Vagina (tissue), 2 donors: Measurements from ENCODE around the gene PLXNA1.

Source experiments
- POLR2A ChIP-seq, 2 donors: fragments of 450-650 bp; IDR thresholded peaks; one replicate each; pipeline ENCODE4 v1.6.1; 2017; ENCODE audit warnings: antibody characterized with exemption in 2 of 2, mild to moderate bottlenecking in 2 of 2, moderate library complexity in 2 of 2
- TF ChIP-seq, protein P1 (sequence below), 3 experiments: fragments of 450-650 bp in 2 of 3; fragments of 200-600 bp in 1 of 3; sonication (generic) in 1 of 3; IDR thresholded peaks; one replicate each; pipeline ENCODE4 v1.5.1; 2017 to 2019; ENCODE audit warnings: antibody characterized with exemption in 3 of 3, mild to moderate bottlenecking in 2 of 3, moderate library complexity in 2 of 3

DNA sequence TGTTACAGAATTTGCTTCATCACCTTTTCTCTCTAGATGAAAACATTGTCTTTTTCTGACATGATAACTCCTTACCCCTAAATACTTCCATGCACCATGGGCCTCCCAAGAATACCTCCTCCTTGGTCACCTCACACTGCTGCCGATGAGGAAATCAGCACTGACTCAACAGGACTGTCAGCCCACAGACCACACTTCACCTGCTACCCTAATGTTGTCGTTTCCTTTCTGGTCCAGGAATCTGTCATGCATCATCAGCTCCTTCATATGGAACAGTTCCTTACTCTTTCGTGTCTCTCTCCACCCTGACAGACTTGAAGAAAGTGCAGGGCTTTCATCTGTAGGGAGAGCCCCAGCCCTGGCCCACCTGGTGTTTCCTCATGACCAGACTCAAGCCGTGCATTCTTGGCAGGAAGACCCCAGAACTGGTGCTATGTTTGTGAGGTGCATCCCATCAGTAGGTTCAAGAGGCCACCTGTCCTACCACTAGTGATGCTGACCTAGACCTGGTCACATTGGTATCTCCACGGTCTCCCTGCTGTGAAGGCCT is 41.1 kb upstream of the PLXNA1 start:
- TF ChIP-seq, protein P1, sequence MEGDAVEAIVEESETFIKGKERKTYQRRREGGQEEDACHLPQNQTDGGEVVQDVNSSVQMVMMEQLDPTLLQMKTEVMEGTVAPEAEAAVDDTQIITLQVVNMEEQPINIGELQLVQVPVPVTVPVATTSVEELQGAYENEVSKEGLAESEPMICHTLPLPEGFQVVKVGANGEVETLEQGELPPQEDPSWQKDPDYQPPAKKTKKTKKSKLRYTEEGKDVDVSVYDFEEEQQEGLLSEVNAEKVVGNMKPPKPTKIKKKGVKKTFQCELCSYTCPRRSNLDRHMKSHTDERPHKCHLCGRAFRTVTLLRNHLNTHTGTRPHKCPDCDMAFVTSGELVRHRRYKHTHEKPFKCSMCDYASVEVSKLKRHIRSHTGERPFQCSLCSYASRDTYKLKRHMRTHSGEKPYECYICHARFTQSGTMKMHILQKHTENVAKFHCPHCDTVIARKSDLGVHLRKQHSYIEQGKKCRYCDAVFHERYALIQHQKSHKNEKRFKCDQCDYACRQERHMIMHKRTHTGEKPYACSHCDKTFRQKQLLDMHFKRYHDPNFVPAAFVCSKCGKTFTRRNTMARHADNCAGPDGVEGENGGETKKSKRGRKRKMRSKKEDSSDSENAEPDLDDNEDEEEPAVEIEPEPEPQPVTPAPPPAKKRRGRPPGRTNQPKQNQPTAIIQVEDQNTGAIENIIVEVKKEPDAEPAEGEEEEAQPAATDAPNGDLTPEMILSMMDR (IDR thresholded peaks at IDR 0.05), result no peak
- TF ChIP-seq POLR2A (IDR thresholded peaks at IDR 0.05), result no peak
